HG03469 (cell line): ENCODE results near the gene TSFM.
A peak's percentile ranks its signal among the peaks of the same experiment; 100 is the strongest.
"Not testable (repeated sequence)": the region's sequence is repeated elsewhere in the genome, so short reads cannot be mapped to it uniquely, and the experiment has no call there.

Experiments used
- ATAC-seq: cut with Tn5 transposase; IDR thresholded peaks from one replicate; pipeline ENCODE4 v1.9.1; 2021; ENCODE audit warnings: mild to moderate bottlenecking, moderate library complexity, moderate number of reproducible peaks; ENCODE audit not compliant: unreplicated experiment

Gene TSFM

GRCh38 chr12:57762463-57762862 is 20.1 kb upstream of the TSFM start:
- ATAC-seq, result no peak

DNA sequence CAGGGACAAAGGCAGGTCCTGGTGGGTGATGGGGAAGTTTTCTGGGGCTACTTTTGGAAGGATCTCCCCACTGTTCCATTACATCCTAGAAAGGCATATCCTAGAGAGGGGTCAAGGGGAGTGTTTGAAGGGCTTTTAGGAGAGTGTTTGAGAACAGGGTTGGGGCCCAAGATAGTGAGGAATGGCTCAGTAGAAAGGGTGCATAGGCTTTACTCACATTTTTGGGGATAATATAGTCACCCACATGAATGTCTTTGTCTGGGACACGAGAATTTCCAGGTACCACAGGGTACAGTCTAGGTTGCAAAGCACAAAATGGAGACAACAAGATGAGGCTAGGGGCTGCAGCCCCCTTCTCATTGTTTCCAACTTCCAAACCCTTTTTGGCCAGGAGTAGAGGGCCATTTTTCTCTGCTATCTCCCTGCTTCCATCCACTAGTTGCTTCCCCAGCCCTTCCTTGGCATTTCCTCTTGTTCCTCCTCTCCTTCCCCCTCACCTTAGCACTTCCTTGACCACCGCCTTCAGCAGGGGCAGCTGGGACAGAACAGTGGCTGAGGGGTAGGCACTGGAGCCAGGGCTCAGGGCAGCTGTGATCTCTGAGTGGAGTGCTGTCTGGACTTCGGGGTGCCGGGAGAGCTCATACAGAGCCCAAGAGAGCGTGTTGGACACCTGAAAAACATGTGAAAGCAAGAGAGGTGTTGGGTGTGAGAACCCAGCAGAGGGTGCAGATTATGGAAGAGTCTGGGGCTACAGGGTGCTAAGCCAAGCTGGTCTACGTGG is 18.5 kb upstream of the TSFM start:
- ATAC-seq, result no peak

GRCh38 chr12:57764662-57765002 is 18.0 kb upstream of the TSFM start:
- no peak for ATAC-seq

DNA sequence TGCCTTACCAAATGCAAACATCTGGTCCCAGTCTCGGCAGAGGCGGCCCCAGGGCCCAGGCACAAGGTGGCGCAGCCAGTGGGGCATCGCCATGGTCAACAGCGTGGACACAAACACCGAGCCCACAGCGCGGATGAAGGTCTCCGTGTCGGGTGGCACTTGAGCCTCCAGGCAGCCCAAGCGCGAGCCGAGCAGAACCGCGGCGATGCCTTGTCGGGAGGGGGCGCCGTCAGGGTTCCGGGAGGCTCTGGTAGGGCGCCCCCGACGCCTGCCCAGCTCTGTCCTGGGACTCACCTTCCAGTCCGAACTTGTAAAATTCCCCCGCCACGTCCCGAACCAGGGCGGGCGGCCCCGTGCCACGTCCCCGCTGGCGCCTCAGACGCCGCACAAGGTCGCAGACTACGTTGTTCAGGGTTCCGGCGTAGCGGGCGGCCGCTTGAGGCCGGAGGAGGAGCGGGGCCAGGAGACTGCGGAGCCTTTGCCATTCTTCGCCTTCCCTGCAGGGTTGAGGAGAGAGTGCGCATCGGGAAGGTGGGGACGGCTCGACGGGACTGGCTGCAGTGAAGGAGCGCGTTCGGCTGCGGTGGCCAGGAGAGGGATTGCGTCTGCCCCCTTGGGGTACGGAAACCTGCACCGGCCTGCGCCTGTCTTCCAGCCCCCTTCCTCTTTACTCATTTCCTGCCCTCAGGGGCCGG is 17.4 kb upstream of the TSFM start:
- no peak for ATAC-seq

DNA sequence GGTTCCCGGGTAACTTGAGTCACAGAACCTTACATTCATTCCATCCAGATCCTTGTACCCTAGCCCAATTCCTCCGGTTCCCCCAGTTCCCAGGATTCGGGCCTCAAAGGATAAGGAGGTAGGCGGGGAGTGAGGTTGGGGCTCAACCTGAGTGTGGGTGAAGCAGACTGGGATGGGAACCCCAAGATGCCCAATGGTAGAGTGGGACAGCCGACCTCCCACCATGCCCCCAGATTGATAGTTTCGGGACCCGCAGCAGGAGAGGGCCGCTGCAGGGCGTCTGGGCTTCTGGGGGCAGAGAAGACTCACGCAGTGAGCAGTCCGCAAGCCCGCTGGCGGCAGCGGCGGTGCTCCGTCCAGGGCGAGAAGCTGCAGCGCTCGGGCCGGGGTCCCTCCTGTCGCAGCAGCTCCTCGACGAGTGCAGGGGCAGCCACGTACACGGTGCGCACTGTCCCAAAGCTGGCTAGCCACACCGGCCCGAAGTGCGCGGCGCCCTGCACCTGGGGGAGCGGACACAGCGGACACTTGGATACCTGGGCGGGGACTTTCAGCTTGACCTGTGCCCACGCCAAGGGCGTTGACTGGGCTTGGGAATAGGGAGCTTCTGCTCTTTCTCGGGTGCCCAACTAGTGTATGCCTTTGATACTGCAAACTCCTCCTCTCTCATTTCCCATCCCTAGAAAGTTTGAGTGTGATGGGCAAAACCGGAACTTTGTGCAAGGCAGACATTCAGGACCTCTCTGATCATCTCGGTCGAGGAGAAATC is 16.7 kb upstream of the TSFM start:
- ATAC-seq, result no peak

- no peak for ATAC-seq
Measured at GRCh38 chr12:57766464-57767304, 15.9 kb upstream of the TSFM start, which contains the start of gene CYP27B1. CYP27B1 (minus strand) TSS chr12:57767078; CDS start chr12:57767041, 37 bp downstream.

DNA sequence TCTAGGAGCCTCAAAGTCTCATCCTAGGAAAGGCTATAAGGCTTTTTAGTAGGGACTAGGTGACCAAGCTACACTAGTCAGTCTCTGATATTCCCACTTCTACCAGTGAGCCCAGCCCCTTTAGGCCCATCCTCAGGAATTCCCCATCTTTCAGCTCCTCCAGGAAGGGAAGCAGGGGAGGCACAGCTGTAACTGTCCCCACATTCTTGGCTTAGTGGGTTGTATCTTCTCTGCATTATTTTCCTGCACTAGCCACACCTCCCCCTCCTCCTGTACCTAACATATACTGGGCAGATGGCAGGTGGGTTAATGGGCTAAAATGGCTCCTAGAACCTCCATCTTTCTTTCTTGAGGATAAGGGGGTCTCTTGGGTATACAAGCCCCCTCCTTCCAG is 15.3 kb upstream of the TSFM start:
- ATAC-seq, result no peak

GRCh38 chr12:57767876-57768275 is 14.7 kb upstream of the TSFM start:
- ATAC-seq, result no peak

- no peak for ATAC-seq
Measured at GRCh38 chr12:57769594-57769993, 13.0 kb upstream of the TSFM start.

DNA sequence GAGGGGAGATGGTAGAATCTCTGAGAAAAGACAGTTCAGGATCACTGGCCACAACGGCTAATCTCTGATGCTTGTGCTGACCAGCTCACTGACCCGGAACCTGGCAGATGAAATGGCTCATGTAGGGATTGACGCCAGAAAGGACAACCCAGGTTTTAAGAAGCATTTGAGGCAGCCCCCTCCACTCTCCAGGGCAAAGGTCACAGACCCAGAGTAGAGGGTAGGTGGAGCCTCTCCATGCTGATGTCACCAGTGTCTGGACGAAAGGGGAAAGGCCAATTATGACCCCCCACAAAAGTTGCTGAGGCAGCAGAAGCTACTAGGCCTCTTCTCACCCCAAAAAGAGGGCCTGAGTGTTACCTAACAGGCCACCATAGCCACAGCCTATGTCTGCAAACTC is 11.9 kb upstream of the TSFM start:
- no peak for ATAC-seq

- ATAC-seq, result peak; percentile 51
Measured at GRCh38 chr12:57771236-57771872, 11.2 kb upstream of the TSFM start.

- ATAC-seq, result peak; percentile 52
Measured at GRCh38 chr12:57771873-57772428, 10.6 kb upstream of the TSFM start, which contains the start of gene METTL1. METTL1 (minus strand) TSS chr12:57772105; CDS start chr12:57772083, 22 bp downstream.

DNA sequence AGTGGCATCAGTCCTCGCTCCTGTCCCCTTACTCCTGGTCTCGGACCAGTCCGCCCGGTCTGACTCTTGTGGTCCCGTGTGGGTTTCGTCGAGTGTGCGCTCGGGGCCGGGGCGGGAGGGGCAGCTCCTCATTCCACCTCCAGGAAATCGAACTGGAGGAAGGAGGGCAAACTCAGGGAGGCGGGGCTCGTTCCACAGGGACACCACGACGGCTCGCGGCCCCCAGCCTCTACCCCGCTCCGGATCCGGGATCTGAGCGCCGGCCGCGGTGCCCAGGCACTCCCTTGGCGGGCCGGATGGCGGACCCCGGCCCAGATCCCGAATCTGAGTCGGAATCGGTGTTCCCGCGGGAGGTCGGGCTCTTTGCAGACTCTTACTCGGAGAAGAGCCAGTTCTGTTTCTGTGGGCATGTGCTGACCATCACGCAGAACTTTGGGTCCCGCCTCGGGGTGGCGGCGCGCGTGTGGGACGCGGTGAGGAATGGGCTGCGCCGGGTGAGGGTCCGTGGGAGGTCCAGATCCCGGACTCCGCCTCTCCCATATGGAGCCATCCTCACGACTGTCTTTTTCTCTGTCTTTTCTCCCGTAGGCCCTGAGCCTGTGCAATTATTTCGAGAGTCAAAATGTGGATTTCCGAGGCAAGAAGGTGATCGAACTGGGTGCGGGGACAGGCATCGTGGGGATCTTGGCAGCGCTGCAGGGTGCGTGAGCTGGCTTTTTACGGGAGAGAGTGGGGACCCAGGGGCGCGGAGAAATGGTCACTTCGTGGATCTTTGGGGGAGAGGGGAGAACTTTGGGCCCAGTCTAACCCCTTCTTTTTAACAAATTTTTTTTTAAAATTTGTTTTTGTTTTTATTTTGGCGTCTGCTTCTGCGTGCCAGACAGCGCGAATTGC is 9.9 kb upstream of the TSFM start, which contains the start of gene EEF1AKMT3:
Gene EEF1AKMT3 (plus strand): TSS at position 186 of the 894 bp plus-strand sequence. CDS start 111 bp downstream, at position 297.
- ATAC-seq, result peak; percentile 21

DNA sequence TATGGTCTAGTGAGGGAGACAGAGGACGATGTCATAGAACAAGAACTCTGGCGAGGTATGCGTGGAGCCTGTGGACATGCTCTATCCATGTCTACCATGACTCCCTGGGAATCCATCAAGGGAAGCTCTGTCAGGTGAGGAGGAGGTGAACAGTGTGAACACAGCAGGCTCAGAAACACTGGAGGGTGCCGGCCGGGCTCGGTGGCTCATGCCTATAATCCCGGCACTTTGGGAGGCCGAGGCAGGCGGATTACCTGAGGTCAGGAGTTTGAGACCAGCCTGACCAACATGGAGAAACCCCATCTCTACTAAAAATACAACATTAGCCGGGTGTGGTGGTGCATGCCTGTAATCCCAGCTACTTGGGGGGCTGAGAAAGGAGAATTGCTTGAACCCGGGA is 8.0 kb upstream of the TSFM start:
- ATAC-seq, result not testable (repeated sequence)

DNA sequence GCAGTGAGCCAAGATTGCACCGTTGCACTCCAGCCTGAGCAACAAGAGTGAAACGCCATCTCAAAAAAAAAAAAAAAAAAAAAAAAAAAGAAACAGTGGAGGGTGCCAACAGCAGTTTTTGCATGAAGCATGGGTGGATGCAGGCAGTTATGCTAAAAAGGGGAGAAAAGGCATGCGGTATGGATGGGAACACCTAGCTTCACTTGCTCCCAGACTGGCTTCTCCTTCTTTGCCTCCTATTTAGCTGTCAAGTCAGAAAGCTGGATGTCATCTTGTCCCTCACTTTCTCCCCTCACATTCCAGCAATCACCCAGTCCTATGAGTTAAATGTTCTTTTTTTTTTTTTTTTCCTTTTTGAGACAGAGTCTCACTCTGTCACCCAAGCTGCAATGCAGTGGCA is 7.5 kb upstream of the TSFM start:
- ATAC-seq, result no peak

DNA sequence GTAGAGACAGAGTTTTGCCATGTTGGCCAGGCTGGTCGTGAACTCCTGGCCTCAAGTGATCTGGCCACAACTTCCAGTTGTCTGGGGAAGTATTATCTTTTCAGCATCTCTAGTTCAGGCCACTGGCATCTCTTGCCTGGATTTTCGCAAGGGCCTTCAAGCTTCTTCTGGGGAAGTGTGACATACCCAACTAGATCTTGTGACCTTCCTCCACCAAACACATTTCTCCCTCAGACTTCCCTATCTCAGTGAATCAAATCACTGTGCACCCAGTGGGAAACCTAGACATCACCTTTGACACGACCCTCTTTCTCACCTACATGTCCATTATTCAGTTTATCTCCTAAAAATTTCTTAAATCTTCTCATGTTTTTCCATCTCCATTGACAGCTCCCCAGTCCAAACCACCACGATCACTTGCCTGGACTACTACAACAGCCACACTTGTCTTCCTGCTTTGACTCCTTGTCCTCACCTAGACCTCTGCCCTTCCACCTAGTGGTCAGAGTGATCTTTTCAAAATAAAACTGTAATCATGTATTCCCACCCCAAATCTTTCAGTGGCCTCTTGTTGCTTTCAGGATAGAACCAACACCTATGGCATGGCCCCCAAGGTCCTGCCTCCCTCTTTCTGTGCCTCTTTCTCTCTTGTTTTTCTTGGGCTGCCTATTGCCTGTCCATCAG is 6.9 kb upstream of the TSFM start:
- no peak for ATAC-seq

DNA sequence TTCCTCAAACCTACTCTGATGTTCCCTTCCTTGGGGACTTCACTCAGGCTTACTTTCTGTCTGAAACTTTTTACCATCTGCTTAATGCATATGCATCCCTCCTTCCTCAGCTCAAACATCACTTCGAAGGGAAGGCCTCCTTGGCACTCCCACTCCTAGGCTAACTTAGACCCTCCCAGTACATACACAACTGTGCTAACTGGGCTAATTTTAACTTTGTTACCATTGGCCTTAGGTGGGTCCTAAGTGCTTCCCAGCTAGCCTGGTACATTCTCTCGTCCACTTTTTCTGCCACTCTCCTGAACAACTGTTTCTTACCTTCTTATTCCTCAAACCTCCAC is 6.4 kb upstream of the TSFM start:
- ATAC-seq, result no peak

- no peak for ATAC-seq
Measured at GRCh38 chr12:57777367-57777766, 5.2 kb upstream of the TSFM start.
